Stimulated activated CD4-positive, alpha-beta T cell treated with anti-CD3 and anti-CD28 coated beads, Interleukin-4, amount 100 ng/mL, for 1 hour (primary cell): ENCODE results near the gene COL27A1.
"Not testable (repeated sequence)": the region's sequence is repeated elsewhere in the genome, so short reads cannot be mapped to it uniquely, and the experiment has no call there.

Experiments used
- DNase-seq: peaks from one replicate; pipeline ENCODE4 v3.0.0-alpha.2; 2020

COL27A1 gene

GRCh38 chr9:114311571-114312512 lies 156.5 kb downstream of the COL27A1 start:
- DNase-seq = no peak

GRCh38 chr9:114312513-114312875 lies 157.2 kb downstream of the COL27A1 start:
- no peak for DNase-seq

- no peak for DNase-seq
Measured at GRCh38 chr9:114313186-114313585, 157.8 kb downstream of the COL27A1 start.

GRCh38 chr9:114314256-114314867 lies 159.0 kb downstream of the COL27A1 start:
- no peak for DNase-seq

- no peak for DNase-seq
Measured at GRCh38 chr9:114314881-114315722, 159.8 kb downstream of the COL27A1 start.

GRCh38 chr9:114315723-114316363 lies 160.5 kb downstream of the COL27A1 start:
- no peak for DNase-seq

- no peak for DNase-seq
Measured at GRCh38 chr9:114316605-114317230, 161.4 kb downstream of the COL27A1 start.

- DNase-seq = no peak
Measured at GRCh38 chr9:114317665-114318357, 162.5 kb downstream of the COL27A1 start.

GRCh38 chr9:114318416-114318815 lies 163.1 kb downstream of the COL27A1 start:
- no peak for DNase-seq

GRCh38 chr9:114319147-114319546 lies 163.8 kb downstream of the COL27A1 start:
- DNase-seq = no peak

- not testable (repeated sequence) for DNase-seq
Measured at GRCh38 chr9:114320710-114321109, 165.4 kb downstream of the COL27A1 start.

- no peak for DNase-seq
Measured at GRCh38 chr9:114321759-114322158, 166.4 kb downstream of the COL27A1 start.

- DNase-seq = not testable (repeated sequence)
Measured at GRCh38 chr9:114322160-114322818, 167.0 kb downstream of the COL27A1 start.

GRCh38 chr9:114322831-114323531 lies 167.6 kb downstream of the COL27A1 start, which contains the start of gene ORM1:
TSS of gene ORM1 (plus strand) at chr9:114323098. CDS start at chr9:114323134, 36 bp downstream.
- not testable (repeated sequence) for DNase-seq

GRCh38 chr9:114323849-114324248 lies 168.5 kb downstream of the COL27A1 start:
- not testable (repeated sequence) for DNase-seq

GRCh38 chr9:114324492-114324891 lies 169.2 kb downstream of the COL27A1 start:
- no peak for DNase-seq

- not testable (repeated sequence) for DNase-seq
Measured at GRCh38 chr9:114324965-114325364, 169.6 kb downstream of the COL27A1 start.

GRCh38 chr9:114325684-114326254 lies 170.4 kb downstream of the COL27A1 start:
- not testable (repeated sequence) for DNase-seq

GRCh38 chr9:114327749-114328148 lies 172.4 kb downstream of the COL27A1 start:
- no peak for DNase-seq

- DNase-seq = not testable (repeated sequence)
Measured at GRCh38 chr9:114328357-114328820, 173.1 kb downstream of the COL27A1 start.
